ENCODE measurements around the gene DLGAP1.

DLGAP1 gene

GRCh38 chr18:4248686-4249085 is 206.4 kb downstream of the DLGAP1 start:
- no peak for TF ChIP-seq CTCF (IDR thresholded peaks at IDR 0.05; ENCODE audit: low read depth, low read length)
- DNase-seq, result no peak
- Histone ChIP-seq H3K36me3 (no peaks in the 10 kb centered on the region), H3K27me3 (ENCODE audit: insufficient read depth, low read depth, severe bottlenecking) (peaks cover 60% of the 10 kb centered on the region), H3K4me3 (ENCODE audit: low read depth, low read length) (no peak overlapping the region), H3K27ac (no peak overlapping the region), H3K9me3 (ENCODE audit: severe bottlenecking) (no peaks in the 10 kb centered on the region)

GRCh38 chr18:4246374-4246773 is 208.7 kb downstream of the DLGAP1 start:
- H3K9me3 ChIP-seq (ENCODE audit: severe bottlenecking), result no peaks in the 10 kb centered on the region
- H3K36me3 ChIP-seq, result no peaks in the 10 kb centered on the region
- no peak overlapping the region for H3K4me3 ChIP-seq (ENCODE audit: low read depth, low read length)
- DNase-seq, result no peak
- no peak for TF ChIP-seq CTCF (IDR thresholded peaks at IDR 0.05; ENCODE audit: low read depth, low read length)
- peaks cover 72% of the 10 kb centered on the region for H3K27me3 ChIP-seq (ENCODE audit: insufficient read depth, low read depth, severe bottlenecking)
- H3K27ac ChIP-seq, result no peak overlapping the region

- Histone ChIP-seq H3K27ac (no peak overlapping the region), H3K4me3 (ENCODE audit: low read depth, low read length) (no peak overlapping the region), H3K36me3 (no peaks in the 10 kb centered on the region), H3K27me3 (ENCODE audit: insufficient read depth, low read depth, severe bottlenecking) (peaks cover 81% of the 10 kb centered on the region), H3K9me3 (ENCODE audit: severe bottlenecking) (no peaks in the 10 kb centered on the region)
- no peak for DNase-seq
- no peak for TF ChIP-seq CTCF (IDR thresholded peaks at IDR 0.05; ENCODE audit: low read depth, low read length)
Observed at GRCh38 chr18:4245456-4245855, 209.7 kb downstream of the DLGAP1 start.

GRCh38 chr18:4242431-4243161 is 212.5 kb downstream of the DLGAP1 start:
- no peak overlapping the region for H3K27ac ChIP-seq
- H3K9me3 ChIP-seq (ENCODE audit: severe bottlenecking), result no peaks in the 10 kb centered on the region
- H3K4me3 ChIP-seq (ENCODE audit: low read depth, low read length), result no peak overlapping the region
- no peak for DNase-seq
- H3K36me3 ChIP-seq, result no peaks in the 10 kb centered on the region
- H3K27me3 ChIP-seq (ENCODE audit: insufficient read depth, low read depth, severe bottlenecking), result peaks cover 75% of the 10 kb centered on the region
- no peak for TF ChIP-seq CTCF (IDR thresholded peaks at IDR 0.05; ENCODE audit: low read depth, low read length)

GRCh38 chr18:4241090-4241617 is 214.0 kb downstream of the DLGAP1 start:
- no peak for TF ChIP-seq CTCF (IDR thresholded peaks at IDR 0.05; ENCODE audit: low read depth, low read length)
- H3K36me3 ChIP-seq, result no peaks in the 10 kb centered on the region
- no peaks in the 10 kb centered on the region for H3K9me3 ChIP-seq (ENCODE audit: severe bottlenecking)
- H3K4me3 ChIP-seq (ENCODE audit: low read depth, low read length), result no peak overlapping the region
- DNase-seq, result no peak
- peaks cover 75% of the 10 kb centered on the region for H3K27me3 ChIP-seq (ENCODE audit: insufficient read depth, low read depth, severe bottlenecking)
- H3K27ac ChIP-seq, result no peak overlapping the region

GRCh38 chr18:4238966-4239365 is 216.1 kb downstream of the DLGAP1 start:
- peaks cover 76% of the 10 kb centered on the region for H3K27me3 ChIP-seq (ENCODE audit: insufficient read depth, low read depth, severe bottlenecking)
- no peak for TF ChIP-seq CTCF (IDR thresholded peaks at IDR 0.05; ENCODE audit: low read depth, low read length)
- no peaks in the 10 kb centered on the region for H3K9me3 ChIP-seq (ENCODE audit: severe bottlenecking)
- DNase-seq, result no peak
- no peaks in the 10 kb centered on the region for H3K36me3 ChIP-seq
- H3K4me3 ChIP-seq (ENCODE audit: low read depth, low read length), result no peak overlapping the region
- H3K27ac ChIP-seq, result no peak overlapping the region

All from WERI-Rb-1 (cell line).